ENCODE data around the gene RGS6.

Gene RGS6

GRCh38 chr14:72002731-72003130 lies 70.5 kb downstream of the RGS6 start:
- no peak overlapping the region for H3K9ac ChIP-seq (ENCODE audit: low read length in 5 of 5)
- H3K4me1 ChIP-seq (ENCODE audit: control insufficient read depth in 5 of 5, insufficient read depth in 5 of 5, low read length in 5 of 5): peaks cover 0 to 5% (median 0%) of the 10 kb centered on the region in 5 donors
- no peaks in the 10 kb centered on the region for H3K27me3 ChIP-seq (ENCODE audit: control insufficient read depth in 5 of 5, insufficient read depth in 4 of 5, low read length in 5 of 5)
- H3K4me3 ChIP-seq (ENCODE audit: low read depth in 1 of 5, low read length in 5 of 5): no peak overlapping the region
- no peaks in the 10 kb centered on the region for H3K36me3 ChIP-seq (ENCODE audit: control insufficient read depth in 5 of 5, insufficient read depth in 5 of 5, low read length in 5 of 5)
- no peak overlapping the region for H3K27ac ChIP-seq (ENCODE audit: low read depth, low read length)
- H3K9me3 ChIP-seq (ENCODE audit: control insufficient read depth in 5 of 5, low read length in 5 of 5): peaks cover 0 to 4% (median 0%) of the 10 kb centered on the region in 5 donors

DNA sequence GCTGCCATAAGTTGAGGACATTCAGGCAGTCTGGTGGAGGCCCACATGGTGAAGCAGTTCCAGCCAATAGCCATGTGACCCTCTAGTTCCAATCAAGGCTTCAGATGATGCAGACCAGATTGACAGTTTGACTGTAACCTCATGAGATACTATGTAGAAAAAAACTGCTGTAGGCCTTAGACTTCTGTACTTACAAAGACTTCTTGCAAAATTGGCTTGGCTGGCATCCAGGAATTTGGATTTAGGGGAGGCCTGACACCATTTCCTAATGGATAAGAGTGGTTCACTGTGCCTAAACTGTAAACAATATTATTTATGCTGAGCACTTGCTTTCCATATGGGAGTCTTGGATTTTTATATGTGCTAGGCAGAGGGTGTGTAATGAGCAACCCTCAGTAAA lies 76.4 kb downstream of the RGS6 start:
- no peaks in the 10 kb centered on the region for H3K27me3 ChIP-seq (ENCODE audit: control insufficient read depth in 5 of 5, insufficient read depth in 4 of 5, low read length in 5 of 5)
- H3K36me3 ChIP-seq (ENCODE audit: control insufficient read depth in 5 of 5, insufficient read depth in 5 of 5, low read length in 5 of 5): no peaks in the 10 kb centered on the region
- H3K4me1 ChIP-seq (ENCODE audit: control insufficient read depth in 5 of 5, insufficient read depth in 5 of 5, low read length in 5 of 5): peaks cover 0 to 2% (median 0%) of the 10 kb centered on the region in 5 donors
- H3K9me3 ChIP-seq (ENCODE audit: control insufficient read depth in 5 of 5, low read length in 5 of 5): no peaks in the 10 kb centered on the region
- H3K4me3 ChIP-seq (ENCODE audit: low read depth in 1 of 5, low read length in 5 of 5): no peak overlapping the region
- H3K9ac ChIP-seq (ENCODE audit: low read length in 5 of 5): no peak overlapping the region
- H3K27ac ChIP-seq (ENCODE audit: low read depth, low read length): no peak overlapping the region

DNA sequence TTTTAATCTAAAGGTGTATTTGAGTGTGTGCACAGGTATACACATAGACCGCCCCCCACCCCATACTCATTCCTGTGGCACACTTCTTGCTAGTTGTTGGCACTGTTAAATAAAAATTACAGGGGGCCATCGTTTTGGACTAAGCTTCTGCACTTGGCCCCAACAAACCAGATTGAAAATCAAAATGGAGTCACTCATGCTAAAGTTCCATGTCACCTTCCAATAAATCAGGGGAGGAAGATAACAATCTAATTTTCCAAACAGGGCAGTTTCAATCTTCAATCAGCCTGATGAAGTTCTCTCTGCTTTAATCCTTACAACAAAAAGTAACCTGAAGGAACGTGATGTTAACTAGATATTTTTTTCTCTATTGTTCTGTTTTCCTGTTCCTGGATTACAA lies 78.2 kb downstream of the RGS6 start:
- no peak overlapping the region for H3K27ac ChIP-seq (ENCODE audit: low read depth, low read length)
- no peaks in the 10 kb centered on the region for H3K36me3 ChIP-seq (ENCODE audit: control insufficient read depth in 5 of 5, insufficient read depth in 5 of 5, low read length in 5 of 5)
- H3K27me3 ChIP-seq (ENCODE audit: control insufficient read depth in 5 of 5, insufficient read depth in 4 of 5, low read length in 5 of 5): no peaks in the 10 kb centered on the region
- H3K9me3 ChIP-seq (ENCODE audit: control insufficient read depth in 5 of 5, low read length in 5 of 5): peaks cover 0 to 3% (median 0%) of the 10 kb centered on the region in 5 donors
- H3K4me1 ChIP-seq (ENCODE audit: control insufficient read depth in 5 of 5, insufficient read depth in 5 of 5, low read length in 5 of 5): peaks cover 0 to 2% (median 0%) of the 10 kb centered on the region in 5 donors
- no peak overlapping the region for H3K9ac ChIP-seq (ENCODE audit: low read length in 5 of 5)
- H3K4me3 ChIP-seq (ENCODE audit: low read depth in 1 of 5, low read length in 5 of 5): no peak overlapping the region

- Histone ChIP-seq H3K4me1 (ENCODE audit: control insufficient read depth in 5 of 5, insufficient read depth in 5 of 5, low read length in 5 of 5) (peaks cover 0 to 2% (median 0%) of the 10 kb centered on the region in 5 donors), H3K27ac (ENCODE audit: low read depth, low read length) (no peak overlapping the region), H3K9me3 (ENCODE audit: control insufficient read depth in 5 of 5, low read length in 5 of 5) (peaks cover 0 to 3% (median 0%) of the 10 kb centered on the region in 5 donors), H3K4me3 (ENCODE audit: low read depth in 1 of 5, low read length in 5 of 5) (no peak overlapping the region), H3K27me3 (ENCODE audit: control insufficient read depth in 5 of 5, insufficient read depth in 4 of 5, low read length in 5 of 5) (no peaks in the 10 kb centered on the region), H3K36me3 (ENCODE audit: control insufficient read depth in 5 of 5, insufficient read depth in 5 of 5, low read length in 5 of 5) (no peaks in the 10 kb centered on the region), H3K9ac (ENCODE audit: low read length in 5 of 5) (no peak overlapping the region)
Observed at GRCh38 chr14:72013721-72014345, 81.6 kb downstream of the RGS6 start.

DNA sequence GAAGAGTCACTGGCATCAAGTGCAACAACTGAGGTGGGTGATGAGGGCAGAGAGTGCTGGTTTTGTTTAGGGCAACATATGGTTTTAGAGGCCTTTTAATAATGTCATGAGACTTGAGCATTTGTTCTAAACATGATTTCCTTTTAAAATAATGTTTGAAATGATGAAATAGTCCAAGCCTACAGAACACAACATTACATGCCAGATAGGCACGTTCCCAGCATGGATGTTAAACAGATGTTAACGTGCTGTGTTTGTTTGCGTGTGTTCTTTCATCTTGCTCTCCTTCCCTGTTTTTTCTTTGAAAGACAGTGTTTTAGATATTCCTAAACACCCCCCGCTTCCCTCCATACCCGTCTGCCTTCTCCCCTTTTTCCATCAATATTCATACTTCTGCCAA lies 82.3 kb downstream of the RGS6 start:
- no peaks in the 10 kb centered on the region for H3K36me3 ChIP-seq (ENCODE audit: control insufficient read depth in 5 of 5, insufficient read depth in 5 of 5, low read length in 5 of 5)
- H3K27me3 ChIP-seq (ENCODE audit: control insufficient read depth in 5 of 5, insufficient read depth in 4 of 5, low read length in 5 of 5): no peaks in the 10 kb centered on the region
- H3K9me3 ChIP-seq (ENCODE audit: control insufficient read depth in 5 of 5, low read length in 5 of 5): peaks cover 0 to 3% (median 0%) of the 10 kb centered on the region in 5 donors
- H3K4me3 ChIP-seq (ENCODE audit: low read depth in 1 of 5, low read length in 5 of 5): no peak overlapping the region
- H3K27ac ChIP-seq (ENCODE audit: low read depth, low read length): no peak overlapping the region
- H3K9ac ChIP-seq (ENCODE audit: low read length in 5 of 5): no peak overlapping the region
- peaks cover 0 to 2% (median 0%) of the 10 kb centered on the region in 5 donors for H3K4me1 ChIP-seq (ENCODE audit: control insufficient read depth in 5 of 5, insufficient read depth in 5 of 5, low read length in 5 of 5)

DNA sequence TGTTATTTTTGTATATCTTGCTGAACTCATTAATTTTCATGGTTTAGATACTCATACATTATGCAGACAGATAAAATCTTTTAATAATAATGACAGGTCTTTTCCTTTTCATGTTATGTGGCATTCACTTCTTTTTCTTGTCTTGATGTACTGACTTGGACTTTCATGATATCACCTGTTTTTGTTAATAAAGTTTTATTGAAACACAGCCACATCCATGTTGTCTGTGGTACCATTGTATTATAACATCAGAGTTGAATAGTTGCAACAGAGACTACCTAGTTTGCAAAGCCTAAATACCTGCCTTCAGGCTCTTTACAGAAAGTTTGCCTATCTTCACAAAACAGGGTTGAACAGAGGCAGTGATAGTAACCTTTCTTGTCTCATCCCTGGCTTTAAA lies 85.1 kb downstream of the RGS6 start:
- H3K4me3 ChIP-seq (ENCODE audit: low read depth in 1 of 5, low read length in 5 of 5): no peak overlapping the region
- no peak overlapping the region for H3K9ac ChIP-seq (ENCODE audit: low read length in 5 of 5)
- H3K36me3 ChIP-seq (ENCODE audit: control insufficient read depth in 5 of 5, insufficient read depth in 5 of 5, low read length in 5 of 5): no peaks in the 10 kb centered on the region
- H3K9me3 ChIP-seq (ENCODE audit: control insufficient read depth in 5 of 5, low read length in 5 of 5): peaks cover 0 to 3% (median 0%) of the 10 kb centered on the region in 5 donors
- no peak overlapping the region for H3K27ac ChIP-seq (ENCODE audit: low read depth, low read length)
- H3K4me1 ChIP-seq (ENCODE audit: control insufficient read depth in 5 of 5, insufficient read depth in 5 of 5, low read length in 5 of 5): no peaks in the 10 kb centered on the region
- H3K27me3 ChIP-seq (ENCODE audit: control insufficient read depth in 5 of 5, insufficient read depth in 4 of 5, low read length in 5 of 5): no peaks in the 10 kb centered on the region

- Histone ChIP-seq H3K4me3 (ENCODE audit: low read depth in 1 of 5, low read length in 5 of 5) (peak overlapping the region in 2 of 5 donors; percentile 16 to 17), H3K4me1 (ENCODE audit: control insufficient read depth in 5 of 5, insufficient read depth in 5 of 5, low read length in 5 of 5) (peaks cover 0 to 17% (median 13%) of the 10 kb centered on the region in 5 donors), H3K9me3 (ENCODE audit: control insufficient read depth in 5 of 5, low read length in 5 of 5) (no peaks in the 10 kb centered on the region), H3K27me3 (ENCODE audit: control insufficient read depth in 5 of 5, insufficient read depth in 4 of 5, low read length in 5 of 5) (no peaks in the 10 kb centered on the region), H3K9ac (ENCODE audit: low read length in 5 of 5) (peak overlapping the region in 2 of 5 donors; percentile 5 to 16), H3K36me3 (ENCODE audit: control insufficient read depth in 5 of 5, insufficient read depth in 5 of 5, low read length in 5 of 5) (no peaks in the 10 kb centered on the region), H3K27ac (ENCODE audit: low read depth, low read length) (peak overlapping the region; percentile 33)
Observed at GRCh38 chr14:72023128-72024042, 91.2 kb downstream of the RGS6 start.

GRCh38 chr14:72024043-72024407 lies 91.8 kb downstream of the RGS6 start:
- Histone ChIP-seq H3K9ac (ENCODE audit: low read length in 5 of 5) (peak overlapping the region in 1 of 5 donors; percentile 16), H3K9me3 (ENCODE audit: control insufficient read depth in 5 of 5, low read length in 5 of 5) (no peaks in the 10 kb centered on the region), H3K4me3 (ENCODE audit: low read depth in 1 of 5, low read length in 5 of 5) (peak overlapping the region in 1 of 5 donors; percentile 16), H3K36me3 (ENCODE audit: control insufficient read depth in 5 of 5, insufficient read depth in 5 of 5, low read length in 5 of 5) (no peaks in the 10 kb centered on the region), H3K4me1 (ENCODE audit: control insufficient read depth in 5 of 5, insufficient read depth in 5 of 5, low read length in 5 of 5) (peaks cover 0 to 17% (median 13%) of the 10 kb centered on the region in 5 donors), H3K27me3 (ENCODE audit: control insufficient read depth in 5 of 5, insufficient read depth in 4 of 5, low read length in 5 of 5) (no peaks in the 10 kb centered on the region), H3K27ac (ENCODE audit: low read depth, low read length) (peak overlapping the region; percentile 33)

- no peak overlapping the region for H3K27ac ChIP-seq (ENCODE audit: low read depth, low read length)
- H3K36me3 ChIP-seq (ENCODE audit: control insufficient read depth in 5 of 5, insufficient read depth in 5 of 5, low read length in 5 of 5): no peaks in the 10 kb centered on the region
- H3K4me1 ChIP-seq (ENCODE audit: control insufficient read depth in 5 of 5, insufficient read depth in 5 of 5, low read length in 5 of 5): peaks cover 0 to 17% (median 13%) of the 10 kb centered on the region in 5 donors
- H3K4me3 ChIP-seq (ENCODE audit: low read depth in 1 of 5, low read length in 5 of 5): no peak overlapping the region
- no peaks in the 10 kb centered on the region for H3K27me3 ChIP-seq (ENCODE audit: control insufficient read depth in 5 of 5, insufficient read depth in 4 of 5, low read length in 5 of 5)
- peaks cover 0 to 5% (median 0%) of the 10 kb centered on the region in 5 donors for H3K9me3 ChIP-seq (ENCODE audit: control insufficient read depth in 5 of 5, low read length in 5 of 5)
- no peak overlapping the region for H3K9ac ChIP-seq (ENCODE audit: low read length in 5 of 5)
Observed at GRCh38 chr14:72024504-72024903, 92.3 kb downstream of the RGS6 start.

- H3K4me1 ChIP-seq (ENCODE audit: control insufficient read depth in 5 of 5, insufficient read depth in 5 of 5, low read length in 5 of 5): peaks cover 0 to 17% (median 13%) of the 10 kb centered on the region in 5 donors
- peaks cover 0 to 14% (median 10%) of the 10 kb centered on the region in 5 donors for H3K9me3 ChIP-seq (ENCODE audit: control insufficient read depth in 5 of 5, low read length in 5 of 5)
- no peaks in the 10 kb centered on the region for H3K36me3 ChIP-seq (ENCODE audit: control insufficient read depth in 5 of 5, insufficient read depth in 5 of 5, low read length in 5 of 5)
- H3K4me3 ChIP-seq (ENCODE audit: low read depth in 1 of 5, low read length in 5 of 5): no peak overlapping the region
- no peak overlapping the region for H3K27ac ChIP-seq (ENCODE audit: low read depth, low read length)
- H3K9ac ChIP-seq (ENCODE audit: low read length in 5 of 5): no peak overlapping the region
- no peaks in the 10 kb centered on the region for H3K27me3 ChIP-seq (ENCODE audit: control insufficient read depth in 5 of 5, insufficient read depth in 4 of 5, low read length in 5 of 5)
Observed at GRCh38 chr14:72026536-72026935, 94.3 kb downstream of the RGS6 start.

All from subcutaneous abdominal adipose tissue (tissue), 5 donors.